GM12878 (cell line): ENCODE measurements around the gene TOMT. TPM values are rescaled to one million over a fixed set of nuclear protein-coding genes. Genes with fewer than 3 reads are reported as not detected.

Source experiments
- BCLAF1 ChIP-seq: fragments of 450-650 bp; IDR thresholded peaks from 2 replicates; pipeline ENCODE4 v1.6.1; 2017; ENCODE audit warnings: antibody characterized with exemption, mild to moderate bottlenecking, moderate library complexity
- BHLHE40 ChIP-seq, 2 experiments: fragments of 450-650 bp in 1 of 2; IDR thresholded peaks; 2 replicates each; pipeline ENCODE4 v1.6.1; 2011 to 2017; ENCODE audit warnings: low read depth in 2 of 2, borderline replicate concordance in 1 of 2, improper control_type of control experiment in 1 of 2, low read length in 1 of 2, mild to moderate bottlenecking in 1 of 2
- BMI1 ChIP-seq: fragments of 450-650 bp; IDR thresholded peaks from 2 replicates; pipeline ENCODE4 v1.6.1; 2016; ENCODE audit warnings: mild to moderate bottlenecking, moderate library complexity, borderline replicate concordance
- CHD2 ChIP-seq: IDR thresholded peaks from 2 replicates; pipeline ENCODE4 v1.6.1; 2011; ENCODE audit warnings: low read depth, low read length, improper control_type of control experiment, borderline replicate concordance
- CHD4 ChIP-seq: fragments of 200-600 bp; sonication (generic); IDR thresholded peaks from 2 replicates; pipeline ENCODE4 v1.6.1; 2016; ENCODE audit warnings: mild to moderate bottlenecking
- E2F8 ChIP-seq: fragments of 450-650 bp; IDR thresholded peaks from 2 replicates; pipeline ENCODE4 v1.6.1; 2018; ENCODE audit warnings: mild to moderate bottlenecking, low read depth, moderate library complexity; ENCODE audit not compliant: partially characterized antibody
- ELK1 ChIP-seq: IDR thresholded peaks from 2 replicates; pipeline ENCODE4 v1.6.1; 2012; ENCODE audit warnings: low read depth, low read length, improper control_type of control experiment
- KAT2A ChIP-seq: conservative IDR thresholded peaks from 2 replicates; pipeline ENCODE4 v1.6.1; 2011; ENCODE audit warnings: low read depth, low read length; ENCODE audit not compliant: control insufficient read depth
- LARP7 ChIP-seq: fragments of 450-650 bp; IDR thresholded peaks from 2 replicates; pipeline ENCODE4 v1.6.1; 2017; ENCODE audit warnings: mild to moderate bottlenecking
- MEF2B ChIP-seq: fragments of 450-650 bp; IDR thresholded peaks from 2 replicates; pipeline ENCODE4 v1.6.1; 2018; ENCODE audit warnings: mild to moderate bottlenecking, moderate library complexity; ENCODE audit not compliant: partially characterized antibody, poor library complexity, severe bottlenecking
- MTA2 ChIP-seq: fragments of 450-650 bp; IDR thresholded peaks from 2 replicates; pipeline ENCODE4 v1.6.1; 2016; ENCODE audit warnings: low read depth, mild to moderate bottlenecking, moderate library complexity
- MTA3 ChIP-seq: IDR thresholded peaks from 2 replicates; pipeline ENCODE4 v1.6.1; 2012; ENCODE audit warnings: low read length, inconsistent platforms, borderline replicate concordance
- NFYB ChIP-seq: IDR thresholded peaks from 2 replicates; pipeline ENCODE4 v1.6.1; 2011; ENCODE audit warnings: low read depth, mild to moderate bottlenecking, low read length, improper control_type of control experiment, moderate library complexity; ENCODE audit not compliant: insufficient read depth
- POLR2AphosphoS5 ChIP-seq: IDR thresholded peaks from 2 replicates; pipeline ENCODE4 v1.6.1; 2011; ENCODE audit warnings: mild to moderate bottlenecking, low read length, inconsistent platforms
- RAD21 ChIP-seq: IDR thresholded peaks from 2 replicates; pipeline ENCODE4 v1.6.1; 2011; ENCODE audit warnings: mild to moderate bottlenecking, low read depth, low read length, moderate library complexity; ENCODE audit not compliant: insufficient read depth
- RBBP5 ChIP-seq: fragments of 200-600 bp; sonication (generic); conservative IDR thresholded peaks from 2 replicates; pipeline ENCODE4 v1.6.1; 2016
- RELA ChIP-seq: fragments of 450-650 bp; IDR thresholded peaks from 2 replicates; pipeline ENCODE4 v1.8.0; 2014; ENCODE audit warnings: borderline replicate concordance; ENCODE audit not compliant: partially characterized antibody
- SPI1 ChIP-seq: IDR thresholded peaks from 2 replicates; pipeline ENCODE4 v1.6.1; 2011; ENCODE audit warnings: low read depth, mild to moderate bottlenecking, low read length, moderate library complexity, borderline replicate concordance; ENCODE audit not compliant: insufficient read depth
- STAT1 ChIP-seq: fragments of 450-650 bp; conservative IDR thresholded peaks from 2 replicates; pipeline ENCODE4 v1.6.1; 2014; ENCODE audit warnings: antibody characterized with exemption, mild to moderate bottlenecking
- STAT3 ChIP-seq: IDR thresholded peaks from 2 replicates; pipeline ENCODE4 v1.6.1; 2011; ENCODE audit warnings: low read depth, low read length, improper control_type of control experiment
- SUZ12 ChIP-seq: fragments of 200-600 bp; sonication (generic); IDR thresholded peaks from one replicate; pipeline ENCODE4 v1.6.1; 2018; ENCODE audit warnings: antibody characterized with exemption, mild to moderate bottlenecking; ENCODE audit not compliant: unreplicated experiment
- USF1 ChIP-seq: IDR thresholded peaks from 2 replicates; pipeline ENCODE4 v1.6.1; 2011; ENCODE audit warnings: borderline replicate concordance, low read depth, mild to moderate bottlenecking, moderate library complexity, mixed read lengths, low read length; ENCODE audit not compliant: insufficient read depth; ENCODE audit errors: extremely low read length
- YBX1 ChIP-seq: fragments of 450-650 bp; IDR thresholded peaks from 2 replicates; pipeline ENCODE4 v1.6.1; 2016; ENCODE audit warnings: antibody characterized with exemption
- ZNF207 ChIP-seq: fragments of 450-650 bp; IDR thresholded peaks from 2 replicates; pipeline ENCODE4 v1.6.1; 2014; ENCODE audit warnings: antibody characterized with exemption, mild to moderate bottlenecking, borderline replicate concordance
- ZSCAN29 ChIP-seq: fragments of 450-650 bp; IDR thresholded peaks from 2 replicates; pipeline ENCODE4 v1.6.1; 2017; ENCODE audit warnings: mild to moderate bottlenecking, moderate library complexity
- polyA plus RNA-seq, 11 experiments: library from polyadenylated mRNA; depleted of rRNA in 4 of 11; unstranded in 6 of 11; stranded (reverse) in 5 of 11; fragments of >200 nt; fragmentation: Nextera tagmentation in 4 of 11; fragmentation: Illumina TruSeq in 1 of 11; extraction: Ambion mirVana in 4 of 11; extraction: Trizol in 1 of 11; gene quantifications; 1 replicate in 1 of 11; 2 replicates in 10 of 11; pipeline versions ENCODE4 v1.2.1 to v1.2.3, GENCODE V29; 2011 to 2016; ENCODE audit warnings: inconsistent platforms in 2 of 11, missing spikeins in 2 of 11, low read depth in 1 of 11
- total RNA-seq, 4 experiments: library from RNA; depleted of rRNA in 3 of 4; stranded (reverse); fragments of >200 nt in 3 of 4; fragmentation: Illumina TruSeq in 1 of 4; extraction: Trizol in 1 of 4; gene quantifications; 2 replicates each; pipeline versions ENCODE4 v1.2.1 to v1.2.3, GENCODE V29; 2013 to 2021

Gene TOMT
- total and polyA plus RNA-seq, 10 of the 15 experiments (the other 5 are each of a cell fraction or from before 2014, with no cell fraction given): not detected

GRCh38 chr11:72091292-72091691 is 14.4 kb upstream of the TOMT start (continued):
- no peak for TF ChIP-seq USF1
- TF ChIP-seq SPI1: no peak
- no peak for TF ChIP-seq ZNF207
- no peak for TF ChIP-seq ZSCAN29
- no peak for TF ChIP-seq POLR2AphosphoS5
- no peak for TF ChIP-seq STAT3
- TF ChIP-seq LARP7: no peak
- no peak for TF ChIP-seq BCLAF1
- TF ChIP-seq BHLHE40 (IDR thresholded peaks at IDR 0.05; ENCODE audit: borderline replicate concordance in 1 of 2, low read depth in 2 of 2, low read length in 1 of 2): no peak
- no peak for TF ChIP-seq RBBP5
- peak; percentile 93 for TF ChIP-seq RAD21
- no peak for TF ChIP-seq MEF2B
- TF ChIP-seq E2F8: no peak
- no peak for TF ChIP-seq RELA
- TF ChIP-seq NFYB: no peak
- TF ChIP-seq YBX1: no peak
- no peak for TF ChIP-seq SUZ12
- TF ChIP-seq BMI1: no peak
- TF ChIP-seq STAT1: no peak
- no peak for TF ChIP-seq CHD4
- no peak for TF ChIP-seq KAT2A
- TF ChIP-seq MTA2: no peak
- TF ChIP-seq CHD2: 0 out of 2 replicates have a peak, but pooled peaks have one; percentile 35
- TF ChIP-seq MTA3: no peak
- TF ChIP-seq ELK1: no peak
